SJSA1 (cell line): ENCODE data around the gene EGLN2. TPM values are rescaled to one million over a fixed set of nuclear protein-coding genes. Genes with fewer than 3 reads are reported as not detected.
"Not testable (repeated sequence)": the region's sequence is repeated elsewhere in the genome, so short reads cannot be mapped to it uniquely, and the experiment has no call there.

Experiments used
- DNase-seq, 2 experiments: peaks; one replicate each; pipeline ENCODE4 v3.0.0-alpha.2; 2015 to 2020; ENCODE audit warnings: low spot score in 2 of 2, low read depth in 1 of 2
- H3K27ac ChIP-seq: fragments of 250-450 bp; sonication (Bioruptor Pico); 2 replicates; pipeline ENCODE4 v1.5.1; 2020; ENCODE audit warnings: mild to moderate bottlenecking, moderate library complexity
- H3K27me3 ChIP-seq: fragments of 250-450 bp; sonication (Bioruptor Pico); replicated peaks from 2 replicates; pipeline ENCODE4 v1.5.1; 2020; ENCODE audit warnings: mild to moderate bottlenecking, moderate library complexity
- H3K36me3 ChIP-seq: fragments of 250-450 bp; sonication (Bioruptor Pico); 2 replicates; pipeline ENCODE4 v1.5.1; 2020; ENCODE audit warnings: mild to moderate bottlenecking
- H3K4me1 ChIP-seq: fragments of 250-450 bp; sonication (Bioruptor Pico); replicated peaks from 2 replicates; pipeline ENCODE4 v1.6.1; 2021; ENCODE audit warnings: mild to moderate bottlenecking
- H3K4me3 ChIP-seq: fragments of 250-450 bp; sonication (Bioruptor Pico); 2 replicates; pipeline ENCODE4 v1.5.1; 2020; ENCODE audit warnings: mild to moderate bottlenecking
- H3K9me3 ChIP-seq: fragments of 250-450 bp; sonication (Bioruptor Pico); replicated peaks from 2 replicates; pipeline ENCODE4 v1.5.1; 2020; ENCODE audit warnings: mild to moderate bottlenecking
- total RNA-seq: library from RNA; depleted of rRNA; stranded (reverse); fragments of >200 nt; shearing (Covaris generic); gene quantifications from 2 replicates; pipeline ENCODE4 v1.2.3, GENCODE V29; 2014

The EGLN2 gene
- total RNA-seq, 1 experiment from 2014 or later, result 82.8 TPM

DNA sequence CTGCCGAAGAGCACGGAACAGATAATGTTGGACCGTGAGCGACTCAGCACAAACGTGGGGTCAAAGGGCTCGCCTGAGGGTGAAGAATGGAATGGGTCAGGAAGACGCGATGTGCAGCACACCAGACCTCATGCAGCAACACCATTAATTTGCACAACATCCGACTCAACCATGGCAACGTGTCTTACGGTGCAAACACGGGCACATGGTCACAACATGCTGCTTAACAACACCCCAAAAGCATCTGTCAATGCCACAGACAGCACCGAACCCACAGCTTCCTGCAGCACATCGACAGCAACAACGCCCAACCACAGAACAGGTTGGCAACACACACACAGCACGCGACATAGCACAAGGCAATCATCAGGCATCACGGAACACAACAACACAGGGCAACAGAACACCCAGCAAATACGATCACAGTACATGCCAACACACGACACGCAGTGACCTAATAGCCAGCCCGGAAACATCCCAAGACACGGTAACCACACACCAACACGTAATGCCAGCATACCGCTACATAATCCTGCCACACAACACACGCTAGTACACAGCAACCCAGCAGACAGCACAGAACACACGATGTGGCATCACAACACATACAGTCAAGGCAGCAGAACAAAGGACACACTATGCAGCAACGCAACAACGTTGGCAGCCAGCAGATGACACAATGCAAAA lies 27.9 kb downstream of the EGLN2 start:
- H3K27me3 ChIP-seq, H3K36me3 ChIP-seq, H3K4me3 ChIP-seq, H3K9me3 ChIP-seq, DNase-seq, H3K4me1 ChIP-seq, H3K27ac ChIP-seq: not testable (repeated sequence)

DNA sequence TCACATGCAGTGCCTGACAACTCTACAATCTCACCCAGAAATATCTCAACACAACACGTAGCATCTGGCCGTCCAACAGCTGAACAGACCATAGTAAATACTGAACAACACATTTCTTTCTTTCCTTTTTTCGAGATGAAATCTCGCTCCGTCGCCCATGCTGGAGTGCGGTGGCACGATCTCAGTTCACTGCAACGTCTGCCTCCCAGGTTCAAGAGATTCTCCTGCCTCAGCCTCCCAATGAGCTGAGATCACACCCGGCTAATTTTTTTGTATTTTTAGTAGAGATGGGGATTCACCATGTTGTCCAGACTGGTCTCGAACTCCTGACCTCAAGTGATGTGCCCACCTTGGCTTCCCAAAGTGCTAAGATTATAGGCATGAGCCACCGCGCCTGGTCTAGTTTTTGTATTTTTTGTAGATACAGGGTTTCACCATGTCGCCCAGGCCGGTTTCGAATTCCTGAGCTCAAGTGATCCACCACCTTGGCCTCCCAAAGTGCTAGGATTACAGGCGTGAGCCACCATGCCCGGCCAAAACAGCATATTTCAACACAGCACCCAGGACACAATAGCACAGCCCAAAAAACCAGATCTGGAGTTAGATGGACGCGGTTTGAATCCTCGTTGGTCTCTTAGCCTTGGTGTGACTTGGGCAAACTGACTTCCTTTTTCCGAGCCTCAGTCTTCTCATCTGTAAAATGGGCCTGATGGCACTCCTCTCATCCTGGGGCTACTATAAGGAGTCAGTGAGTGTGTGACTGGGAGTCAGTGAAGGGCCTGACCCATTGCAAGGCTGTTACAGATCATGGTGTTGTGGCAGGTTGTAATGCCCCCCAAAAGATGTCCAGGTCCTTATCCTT lies 28.6 kb downstream of the EGLN2 start:
- no peaks in the 10 kb centered on the region for H3K9me3 ChIP-seq

GRCh38 chr19:40829205-40829604 lies 30.2 kb downstream of the EGLN2 start:
- no peaks in the 10 kb centered on the region for H3K9me3 ChIP-seq
- no peaks in the 10 kb centered on the region for H3K4me1 ChIP-seq

More for the DNA sequence above, 28.6 kb downstream of the EGLN2 start:
- Histone ChIP-seq H3K27me3 (no peaks in the 10 kb centered on the region), H3K36me3 (no peaks in the 10 kb centered on the region), H3K4me1 (no peaks in the 10 kb centered on the region), H3K4me3 (no peak overlapping the region), H3K27ac (no peak overlapping the region)
- no peak for DNase-seq

GRCh38 chr19:40830741-40831140 lies 31.8 kb downstream of the EGLN2 start:
- H3K36me3 ChIP-seq, H3K4me3 ChIP-seq, H3K9me3 ChIP-seq, H3K27me3 ChIP-seq, DNase-seq, H3K27ac ChIP-seq, H3K4me1 ChIP-seq: not testable (repeated sequence)

More at GRCh38 chr19:40829205-40829604, 30.2 kb downstream of the EGLN2 start:
- DNase-seq, result no peak
- no peak overlapping the region for H3K27ac ChIP-seq
- H3K36me3 ChIP-seq, result no peaks in the 10 kb centered on the region
- H3K27me3 ChIP-seq, result no peaks in the 10 kb centered on the region
- no peak overlapping the region for H3K4me3 ChIP-seq

GRCh38 chr19:40831502-40832430 lies 32.8 kb downstream of the EGLN2 start:
- DNase-seq, result peak in 1 of 2 experiments; percentile 16
- Histone ChIP-seq H3K4me3 (no peak overlapping the region), H3K36me3 (no peaks in the 10 kb centered on the region), H3K27me3 (0 out of 2 replicates have a peak, but pooled peaks cover 2% of the 10 kb centered on the region), H3K27ac (no peak overlapping the region), H3K4me1 (no peaks in the 10 kb centered on the region), H3K9me3 (no peaks in the 10 kb centered on the region)

DNA sequence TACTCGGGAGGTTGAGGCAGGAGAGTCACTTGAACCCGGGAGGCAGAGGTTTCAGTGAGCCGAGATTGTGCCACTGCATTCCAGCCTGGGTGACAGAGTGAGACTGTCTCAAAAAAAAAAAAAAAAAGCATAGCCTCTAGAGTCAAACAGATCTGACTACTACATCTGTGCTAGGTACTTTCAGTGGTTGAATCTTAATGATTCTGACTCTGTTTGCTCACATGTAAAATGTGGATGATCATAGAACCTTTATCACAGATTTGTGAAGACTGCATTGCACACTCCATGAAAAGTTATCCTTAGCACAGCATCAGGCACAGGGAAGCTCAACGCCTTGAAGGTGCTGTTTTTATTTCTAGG lies 33.4 kb downstream of the EGLN2 start:
- H3K4me1 ChIP-seq, H3K36me3 ChIP-seq, H3K27me3 ChIP-seq, H3K4me3 ChIP-seq, H3K27ac ChIP-seq, DNase-seq, H3K9me3 ChIP-seq: not testable (repeated sequence)

DNA sequence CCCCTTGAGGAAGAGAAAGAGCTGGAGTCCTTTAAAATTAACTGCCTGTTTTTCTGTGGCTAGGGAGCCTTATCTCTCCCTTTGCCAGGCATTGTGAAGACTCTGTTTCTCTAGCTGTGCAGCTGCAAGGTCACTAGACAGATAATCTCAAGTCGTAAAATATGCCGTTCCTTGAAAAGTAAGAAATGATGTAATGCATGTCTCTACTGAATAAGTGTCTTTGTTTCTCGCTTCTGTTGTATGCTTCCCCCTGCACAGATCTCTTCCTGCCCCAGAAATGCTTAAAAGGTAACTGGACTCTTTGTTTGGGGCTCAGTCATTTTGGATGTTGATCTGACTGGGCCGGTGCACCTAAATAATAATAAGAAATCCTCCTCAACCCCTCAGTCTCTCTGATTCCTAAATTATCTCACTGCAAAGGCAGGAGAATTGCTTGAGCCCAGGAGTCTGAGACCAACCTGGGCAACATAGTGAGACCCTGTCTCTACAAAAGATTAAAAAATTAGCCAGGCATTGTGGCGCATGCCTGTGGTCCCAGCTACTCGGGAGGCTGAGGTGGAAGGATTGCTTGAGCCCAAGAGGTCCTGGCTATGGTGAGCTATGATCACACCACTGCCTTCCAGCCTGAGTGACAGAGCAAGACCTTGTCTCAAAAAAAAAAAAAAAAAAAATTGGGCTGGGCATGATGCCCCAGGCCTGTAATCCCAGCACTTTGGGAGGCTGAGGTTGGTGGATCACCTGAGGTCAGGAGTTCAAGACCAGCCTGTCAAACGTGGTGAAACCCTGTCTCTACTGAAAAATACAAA lies 34.9 kb downstream of the EGLN2 start:
- H3K4me1 ChIP-seq, DNase-seq, H3K4me3 ChIP-seq, H3K27ac ChIP-seq, H3K27me3 ChIP-seq, H3K36me3 ChIP-seq, H3K9me3 ChIP-seq: not testable (repeated sequence)

- H3K27me3 ChIP-seq, result 0 out of 2 replicates have a peak, but pooled peaks cover 4% of the 10 kb centered on the region
- no peaks in the 10 kb centered on the region for H3K36me3 ChIP-seq
- H3K27ac ChIP-seq, result no peak overlapping the region
- no peak overlapping the region for H3K4me3 ChIP-seq
- no peak for DNase-seq
- H3K4me1 ChIP-seq, result no peaks in the 10 kb centered on the region
- H3K9me3 ChIP-seq, result no peaks in the 10 kb centered on the region
These were observed 37.9 kb downstream of the EGLN2 start for GRCh38 chr19:40836754-40837429.

- not testable (repeated sequence) for H3K4me3 ChIP-seq, H3K27me3 ChIP-seq, H3K9me3 ChIP-seq, DNase-seq, H3K36me3 ChIP-seq, H3K27ac ChIP-seq, H3K4me1 ChIP-seq
These were observed 39.5 kb downstream of the EGLN2 start for GRCh38 chr19:40838477-40838876.

DNA sequence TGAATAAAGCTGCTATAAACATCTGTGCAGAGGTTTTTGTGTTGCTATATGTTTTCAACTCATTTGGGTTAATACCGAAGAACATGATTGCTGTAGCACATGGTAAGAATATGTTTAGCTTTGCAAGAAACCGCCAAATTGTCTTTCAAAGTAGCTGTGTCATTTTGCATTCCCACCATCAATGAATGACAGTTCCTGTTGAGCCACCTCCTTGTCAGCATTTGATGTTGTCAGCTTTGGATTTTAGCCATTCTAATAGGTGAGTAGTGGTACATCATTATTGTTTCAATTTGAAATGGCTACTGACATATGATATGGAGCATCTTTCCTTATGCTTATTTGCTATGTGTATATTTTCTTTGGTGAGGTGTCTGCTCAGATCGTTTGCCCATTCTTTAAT lies 43.0 kb downstream of the EGLN2 start:
- H3K4me3 ChIP-seq, DNase-seq, H3K4me1 ChIP-seq, H3K36me3 ChIP-seq, H3K9me3 ChIP-seq, H3K27ac ChIP-seq, H3K27me3 ChIP-seq: not testable (repeated sequence)

- not testable (repeated sequence) for H3K4me1 ChIP-seq, DNase-seq, H3K27ac ChIP-seq, H3K4me3 ChIP-seq, H3K9me3 ChIP-seq, H3K27me3 ChIP-seq, H3K36me3 ChIP-seq
These were observed 44.1 kb downstream of the EGLN2 start for GRCh38 chr19:40842997-40843652.

- not testable (repeated sequence) for H3K4me3 ChIP-seq, H3K36me3 ChIP-seq, H3K27me3 ChIP-seq, H3K4me1 ChIP-seq, H3K27ac ChIP-seq, H3K9me3 ChIP-seq, DNase-seq
These were observed 44.7 kb downstream of the EGLN2 start for GRCh38 chr19:40843653-40844052.
